Activated CD4-positive, alpha-beta T cell treated with anti-CD3 and anti-CD28 coated beads for 1 hour (primary cell): ENCODE data around the gene NOXO1.
"Not testable (repeated sequence)": the region's sequence is repeated elsewhere in the genome, so short reads cannot be mapped to it uniquely, and the experiment has no call there.

Experiments used
- DNase-seq: peaks from one replicate; pipeline ENCODE4 v3.0.0-alpha.2; 2020

Gene NOXO1

GRCh38 chr16:1977875-1978268 lies 3.4 kb downstream of the NOXO1 start:
- DNase-seq = no peak

GRCh38 chr16:1976951-1977874 lies 4.1 kb downstream of the NOXO1 start:
- no peak for DNase-seq

- DNase-seq = no peak
These were observed 5.1 kb downstream of the NOXO1 start for GRCh38 chr16:1976216-1976520.

- DNase-seq = no peak
These were observed 5.6 kb downstream of the NOXO1 start for GRCh38 chr16:1975432-1976215.

GRCh38 chr16:1974157-1975070 lies 6.9 kb downstream of the NOXO1 start:
- DNase-seq = no peak

GRCh38 chr16:1973461-1974156 lies 7.7 kb downstream of the NOXO1 start:
- DNase-seq = no peak

- DNase-seq = no peak
These were observed 8.8 kb downstream of the NOXO1 start for GRCh38 chr16:1972490-1972877.

- DNase-seq = peak; percentile 95
These were observed 9.3 kb downstream of the NOXO1 start, which contains the start of gene TBL3 for GRCh38 chr16:1971796-1972489. TSS of gene TBL3 (plus strand) at chr16:1972053. CDS start at chr16:1972165, 112 bp downstream.

GRCh38 chr16:1968146-1968953 lies 12.9 kb downstream of the NOXO1 start:
- no peak for DNase-seq

- no peak for DNase-seq
These were observed 14.8 kb downstream of the NOXO1 start, which contains the start of gene RNF151 for GRCh38 chr16:1966460-1966859. TSS of gene RNF151 (plus strand) at chr16:1966856. CDS start at chr16:1966882, 26 bp downstream.

- no peak for DNase-seq
These were observed 15.8 kb downstream of the NOXO1 start for GRCh38 chr16:1965396-1966001.

- DNase-seq = peak; percentile 97
These were observed 16.5 kb downstream of the NOXO1 start, which contains the start of gene RPS2 for GRCh38 chr16:1964506-1965395. TSS of gene RPS2 (minus strand) at chr16:1964826. CDS start at chr16:1964625, 201 bp downstream.

- no peak for DNase-seq
These were observed 17.3 kb downstream of the NOXO1 start for GRCh38 chr16:1963806-1964505.

GRCh38 chr16:1962161-1963153 lies 18.8 kb downstream of the NOXO1 start:
- not testable (repeated sequence) for DNase-seq

GRCh38 chr16:1961651-1962067 lies 19.6 kb downstream of the NOXO1 start:
- DNase-seq = no peak

- no peak for DNase-seq
These were observed 20.3 kb downstream of the NOXO1 start for GRCh38 chr16:1960665-1961630.
